CD4-positive, alpha-beta T cell (primary cell): Measurements from ENCODE around the gene INPP5B. TPM values are rescaled to one million over a fixed set of nuclear protein-coding genes. Genes with fewer than 3 reads are reported as not detected.

ENCODE experiments used
- ATAC-seq: fragments of 200-7000 bp; cut with Tn5 transposase; one replicate; pipeline ENCODE4 v1.10.0; 2022; ENCODE audit warnings: mild to moderate bottlenecking; ENCODE audit not compliant: poor library complexity
- CTCF ChIA-PET: fragments of 350-600 bp; sonication (Branson Sonifier 250); formaldehyde crosslinking; loops from one replicate; lab custom pipeline; 2021; ENCODE audit warnings: antibody characterized with exemption, inconsistent platforms; lab: Charles Lee
- POLR2A ChIA-PET: fragments of 350-600 bp; sonication (Branson Sonifier 250); formaldehyde crosslinking; loops from one replicate; lab custom pipeline; 2021; ENCODE audit warnings: antibody characterized with exemption, inconsistent platforms; lab: Charles Lee
- DNase-seq, 14 experiments: peaks; one replicate each; pipeline ENCODE4 v3.0.0-alpha.2; 2013 to 2020; ENCODE audit warnings: mixed read lengths in 2 of 14
- H3K27ac ChIP-seq, 2 donors: one replicate each; pipeline versions ENCODE4 v1.5.1 to v1.7.0; 2013; ENCODE audit warnings: low read length in 2 of 2, low read depth in 1 of 2, mild to moderate bottlenecking in 1 of 2
- H3K27me3 ChIP-seq, 2 experiments: 1 replicate in 1 of 2; 2 replicates in 1 of 2; pipeline versions ENCODE4 v1.6.1 to v1.7.0; 2013; ENCODE audit warnings: low read length in 2 of 2, control low read depth in 1 of 2, mild to moderate bottlenecking in 1 of 2, moderate library complexity in 1 of 2; ENCODE audit not compliant: insufficient read depth in 2 of 2, control insufficient read depth in 1 of 2
- H3K36me3 ChIP-seq: one replicate; pipeline ENCODE4 v1.6.1; 2013; ENCODE audit warnings: low read length, control low read depth; ENCODE audit not compliant: insufficient read depth
- H3K4me1 ChIP-seq: one replicate; pipeline ENCODE4 v1.6.1; 2013; ENCODE audit warnings: low read length, control low read depth; ENCODE audit not compliant: insufficient read depth
- H3K4me3 ChIP-seq: one replicate; pipeline ENCODE4 v1.5.1; 2013; ENCODE audit warnings: mild to moderate bottlenecking, low read length, moderate library complexity
- H3K9me3 ChIP-seq, 2 experiments: 1 replicate in 1 of 2; 2 replicates in 1 of 2; pipeline versions ENCODE4 v1.6.1 to v1.7.0; 2013; ENCODE audit warnings: low read length in 2 of 2, mild to moderate bottlenecking in 2 of 2, control low read depth in 1 of 2, moderate library complexity in 1 of 2; ENCODE audit not compliant: control insufficient read depth in 1 of 2, insufficient read depth in 1 of 2
- H3K27ac Mint-ChIP-seq: one replicate; pipeline ENCODE4 v1.8.0; 2020; ENCODE audit warnings: mixed read lengths
- H3K27me3 Mint-ChIP-seq: one replicate; pipeline ENCODE4 v1.8.0; 2021; ENCODE audit warnings: mixed read lengths
- H3K36me3 Mint-ChIP-seq: one replicate; pipeline ENCODE4 v1.8.0; 2021; ENCODE audit warnings: low read depth, mixed read lengths
- H3K4me1 Mint-ChIP-seq: one replicate; pipeline ENCODE4 v1.8.0; 2021; ENCODE audit warnings: low read depth, mixed read lengths
- H3K4me3 Mint-ChIP-seq: one replicate; pipeline ENCODE4 v1.8.0; 2020; ENCODE audit warnings: mild to moderate bottlenecking, mixed read lengths
- H3K9me3 Mint-ChIP-seq: one replicate; pipeline ENCODE4 v1.8.0; 2020; ENCODE audit warnings: mixed read lengths
- CTCF ChIP-seq: fragments of 200-600 bp; IDR thresholded peaks from one replicate; pipeline ENCODE4 v1.8.0; 2022; ENCODE audit warnings: antibody characterized with exemption, mild to moderate bottlenecking
- intact Hi-C, 2 experiments: fragments of 100-400 bp; cut with DNase I in 1 of 2; cut with micrococcal nuclease in 1 of 2; formaldehyde crosslinking; loops; one replicate each; pipeline versions ENCODE4 v1.15.1 to v1.9.0; 2023 to 2025; cut with DNase I, micrococcal nuclease
- total RNA-seq, 174 experiments: library from RNA in 2 of 174; stranded (reverse) in 2 of 174; gene quantifications; one replicate each; pipeline ENCODE4 v1.2.3 and lab custom pipeline; 2021 to 2026

The INPP5B gene
- total RNA-seq, 2 experiments from 2014 or later: 11.7 to 12.7 TPM

- no peaks in the 10 kb centered on the region for H3K4me1 ChIP-seq
- Mint-ChIP-seq H3K27ac (no peak overlapping the region), H3K36me3 (peaks cover 37% of the 10 kb centered on the region), H3K27me3 (no peaks in the 10 kb centered on the region), H3K9me3 (peaks cover 3% of the 10 kb centered on the region), H3K4me1 (peaks cover 5% of the 10 kb centered on the region), H3K4me3 (no peak overlapping the region)
- no peaks in the 10 kb centered on the region for H3K27me3 ChIP-seq
- ATAC-seq: no peak
- CTCF ChIA-PET: no interaction called here
- intact Hi-C loops: loop anchor here in 1 of 2 experiments (5.0 kb wide), 1 partner anchor 84 kb away; no protein-coding TSS in a partner anchor
- no peak overlapping the region for H3K27ac ChIP-seq
- H3K36me3 ChIP-seq: peaks cover 10% of the 10 kb centered on the region
- H3K4me3 ChIP-seq: no peak overlapping the region
- POLR2A ChIA-PET: no interaction called here
- no peak for DNase-seq
- H3K9me3 ChIP-seq: no peaks in the 10 kb centered on the region
- no peak for TF ChIP-seq CTCF
Measured at GRCh38 chr1:37893673-37894072, 53.2 kb downstream of the INPP5B start.

GRCh38 chr1:37892151-37893047 is 54.5 kb downstream of the INPP5B start:
- Mint-ChIP-seq H3K4me3 (no peak overlapping the region), H3K4me1 (peaks cover 5% of the 10 kb centered on the region), H3K36me3 (peaks cover 50% of the 10 kb centered on the region), H3K27me3 (no peaks in the 10 kb centered on the region), H3K9me3 (peaks cover 3% of the 10 kb centered on the region), H3K27ac (no peak overlapping the region)
- ATAC-seq: no peak
- no peak for DNase-seq
- Histone ChIP-seq H3K27me3 (no peaks in the 10 kb centered on the region), H3K27ac (no peak overlapping the region), H3K4me3 (no peak overlapping the region), H3K9me3 (no peaks in the 10 kb centered on the region), H3K36me3 (peaks cover 23% of the 10 kb centered on the region), H3K4me1 (no peaks in the 10 kb centered on the region)
- POLR2A ChIA-PET: no interaction called here
- CTCF ChIA-PET: interaction anchor here (0.6 kb wide), 1 partner anchor 955 kb away, joined by 3 read pairs; no protein-coding TSS in a partner anchor
- intact Hi-C loops: loop anchor here in 1 of 2 experiments (5.0 kb wide), 1 partner anchor 85 kb away; no protein-coding TSS in a partner anchor
- no peak for TF ChIP-seq CTCF

GRCh38 chr1:37890378-37891014 is 56.4 kb downstream of the INPP5B start:
- Mint-ChIP-seq H3K4me1 (peaks cover 5% of the 10 kb centered on the region), H3K9me3 (peaks cover 3% of the 10 kb centered on the region), H3K4me3 (no peak overlapping the region), H3K36me3 (peaks cover 68% of the 10 kb centered on the region), H3K27ac (peak overlapping the region; percentile 66), H3K27me3 (no peaks in the 10 kb centered on the region)
- Histone ChIP-seq H3K27ac (no peak overlapping the region), H3K27me3 (no peaks in the 10 kb centered on the region), H3K36me3 (peaks cover 38% of the 10 kb centered on the region), H3K9me3 (no peaks in the 10 kb centered on the region), H3K4me3 (no peak overlapping the region), H3K4me1 (no peaks in the 10 kb centered on the region)
- peak in 4 of 14 experiments; percentile 8 to 62 (median 58) for DNase-seq
- peak; percentile 61 for ATAC-seq
- CTCF ChIA-PET: no interaction called here
- peak; percentile 68 for TF ChIP-seq CTCF
- intact Hi-C loops: loop anchor here (1.0 to 5.0 kb wide), 4 partner anchors 85 to 945 kb away; no protein-coding TSS in a partner anchor
- POLR2A ChIA-PET: no interaction called here
